NT2/D1 (cell line): ENCODE data around the gene DRAM2.

ENCODE experiments used
- YY1 ChIP-seq: IDR thresholded peaks from 2 replicates; pipeline ENCODE4 v1.6.1; 2011; ENCODE audit not compliant: insufficient read length, insufficient read depth
- ZNF274 ChIP-seq: IDR thresholded peaks from 2 replicates; pipeline ENCODE4 v1.6.1; 2011; ENCODE audit warnings: mild to moderate bottlenecking, low read depth, low read length

DNA sequence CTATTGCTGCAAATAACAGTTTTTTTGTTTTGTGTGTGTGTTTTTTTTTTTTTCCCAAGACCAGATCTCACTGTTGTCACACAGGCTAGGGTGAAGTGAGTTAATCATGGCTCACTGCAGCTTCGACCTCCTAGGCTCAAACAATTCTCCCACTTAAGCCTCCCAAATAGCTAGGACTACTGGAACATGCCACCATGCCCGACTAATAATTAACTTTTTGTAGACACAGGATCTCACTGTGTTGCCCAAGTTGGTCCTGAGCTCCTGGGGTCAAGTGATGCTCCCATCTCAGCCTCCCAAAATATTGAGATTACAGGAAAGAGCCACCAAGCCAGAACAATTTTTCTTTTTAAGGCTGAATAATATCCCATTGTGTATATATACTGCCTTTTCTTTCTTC, 34.9 kb downstream of the DRAM2 start:
- no peak for TF ChIP-seq ZNF274
- TF ChIP-seq YY1, result no peak
